Measurements from ENCODE around the gene PTPRG.

The PTPRG gene

GRCh38 chr3:61890167-61890566, 328.8 kb downstream of the PTPRG start:
- no peak for TF ChIP-seq ZNF274 (IDR thresholded peaks at IDR 0.05; ENCODE audit: low read depth, low read length)
- H3K4me3 ChIP-seq (ENCODE audit: low read length): no peak overlapping the region

- TF ChIP-seq ZNF274 (IDR thresholded peaks at IDR 0.05; ENCODE audit: low read depth, low read length): no peak
Observed at GRCh38 chr3:61890586-61890985, 329.2 kb downstream of the PTPRG start.

GRCh38 chr3:61892891-61893290, 331.5 kb downstream of the PTPRG start:
- no peak for TF ChIP-seq ZNF274 (IDR thresholded peaks at IDR 0.05; ENCODE audit: low read depth, low read length)
- H3K4me3 ChIP-seq (ENCODE audit: low read length): no peak overlapping the region

More at GRCh38 chr3:61890586-61890985, 329.2 kb downstream of the PTPRG start:
- H3K4me3 ChIP-seq (ENCODE audit: low read length): no peak overlapping the region

GRCh38 chr3:61893840-61894566, 332.6 kb downstream of the PTPRG start:
- TF ChIP-seq ZNF274 (IDR thresholded peaks at IDR 0.05; ENCODE audit: low read depth, low read length): no peak
- no peak overlapping the region for H3K4me3 ChIP-seq (ENCODE audit: low read length)

- H3K4me3 ChIP-seq (ENCODE audit: low read length): no peak overlapping the region; the same call in 1 of the 2 replicates
- TF ChIP-seq ZNF274 (IDR thresholded peaks at IDR 0.05; ENCODE audit: low read depth, low read length): no peak
Observed at GRCh38 chr3:61894988-61895935, 333.9 kb downstream of the PTPRG start.

- no peak overlapping the region for H3K4me3 ChIP-seq (ENCODE audit: low read length)
- no peak for TF ChIP-seq ZNF274 (IDR thresholded peaks at IDR 0.05; ENCODE audit: low read depth, low read length)
Observed at GRCh38 chr3:61896251-61896650, 334.9 kb downstream of the PTPRG start.

GRCh38 chr3:61897848-61898247, 336.5 kb downstream of the PTPRG start:
- TF ChIP-seq ZNF274 (IDR thresholded peaks at IDR 0.05; ENCODE audit: low read depth, low read length): no peak

GRCh38 chr3:61899700-61900462, 338.5 kb downstream of the PTPRG start:
- H3K4me3 ChIP-seq (ENCODE audit: low read length): no peak overlapping the region
- TF ChIP-seq ZNF274 (IDR thresholded peaks at IDR 0.05; ENCODE audit: low read depth, low read length): no peak

More at GRCh38 chr3:61897848-61898247, 336.5 kb downstream of the PTPRG start:
- H3K4me3 ChIP-seq (ENCODE audit: low read length): no peak overlapping the region

GRCh38 chr3:61901496-61901895, 340.1 kb downstream of the PTPRG start:
- H3K4me3 ChIP-seq (ENCODE audit: low read length): no peak overlapping the region
- no peak for TF ChIP-seq ZNF274 (IDR thresholded peaks at IDR 0.05; ENCODE audit: low read depth, low read length)

GRCh38 chr3:61901986-61902385, 340.6 kb downstream of the PTPRG start:
- no peak for TF ChIP-seq ZNF274 (IDR thresholded peaks at IDR 0.05; ENCODE audit: low read depth, low read length)
- H3K4me3 ChIP-seq (ENCODE audit: low read length): no peak overlapping the region

GRCh38 chr3:61903074-61903473, 341.7 kb downstream of the PTPRG start:
- H3K4me3 ChIP-seq (ENCODE audit: low read length): no peak overlapping the region
- no peak for TF ChIP-seq ZNF274 (IDR thresholded peaks at IDR 0.05; ENCODE audit: low read depth, low read length)

GRCh38 chr3:61903931-61904657, 342.7 kb downstream of the PTPRG start:
- no peak overlapping the region for H3K4me3 ChIP-seq (ENCODE audit: low read length)
- TF ChIP-seq ZNF274 (IDR thresholded peaks at IDR 0.05; ENCODE audit: low read depth, low read length): no peak

GRCh38 chr3:61907210-61907795, 345.9 kb downstream of the PTPRG start:
- H3K4me3 ChIP-seq (ENCODE audit: low read length): no peak overlapping the region
- no peak for TF ChIP-seq ZNF274 (IDR thresholded peaks at IDR 0.05; ENCODE audit: low read depth, low read length)
